ENCODE measurements around the gene CATSPERD. TPM values are rescaled to one million over a fixed set of nuclear protein-coding genes. Genes with fewer than 3 reads are reported as not detected.

CATSPERD gene
- polyA plus RNA-seq, 3 donors, result not detected

- Histone ChIP-seq H3K4me1 (ENCODE audit: control insufficient read depth in 1 of 2, insufficient read depth in 2 of 2, low read length in 2 of 2) (no peaks in the 10 kb centered on the region), H3K27ac (ENCODE audit: low read depth in 1 of 2, low read length in 2 of 2) (no peak overlapping the region), H3K4me3 (replicated peaks in 1 of 3; ENCODE audit: low read depth in 2 of 3, low read length in 3 of 3) (no peak overlapping the region), H2AFZ (ENCODE audit: insufficient read depth, low read depth, low read length, poor library complexity, severe bottlenecking) (no peak overlapping the region), H3K79me2 (ENCODE audit: insufficient read depth, low read length) (no peaks in the 10 kb centered on the region), H3K4me2 (replicated peaks; ENCODE audit: extremely low read depth, low read length, poor library complexity, severe bottlenecking) (no peak overlapping the region), H3K27me3 (ENCODE audit: control insufficient read depth in 2 of 2, insufficient read depth in 2 of 2, low read length in 2 of 2) (no peaks in the 10 kb centered on the region), H3K9ac (ENCODE audit: insufficient read depth, low read length, poor library complexity, severe bottlenecking) (no peak overlapping the region), H4K20me1 (ENCODE audit: insufficient read depth, low read length) (no peaks in the 10 kb centered on the region), H3K36me3 (replicated peaks in 1 of 2; ENCODE audit: control insufficient read depth in 1 of 2, insufficient read depth in 2 of 2, low read length in 2 of 2) (no peaks in the 10 kb centered on the region), H3K9me3 (replicated peaks in 1 of 2; ENCODE audit: control insufficient read depth in 1 of 2, insufficient read depth in 1 of 2, low read length in 2 of 2) (no peaks in the 10 kb centered on the region)
- no peak for DNase-seq
- whole genome bisulfite sequencing (ENCODE audit: insufficient coverage), result no CpG with 5 or more reads among the region's 5 CpGs
- TF ChIP-seq, protein P1, sequence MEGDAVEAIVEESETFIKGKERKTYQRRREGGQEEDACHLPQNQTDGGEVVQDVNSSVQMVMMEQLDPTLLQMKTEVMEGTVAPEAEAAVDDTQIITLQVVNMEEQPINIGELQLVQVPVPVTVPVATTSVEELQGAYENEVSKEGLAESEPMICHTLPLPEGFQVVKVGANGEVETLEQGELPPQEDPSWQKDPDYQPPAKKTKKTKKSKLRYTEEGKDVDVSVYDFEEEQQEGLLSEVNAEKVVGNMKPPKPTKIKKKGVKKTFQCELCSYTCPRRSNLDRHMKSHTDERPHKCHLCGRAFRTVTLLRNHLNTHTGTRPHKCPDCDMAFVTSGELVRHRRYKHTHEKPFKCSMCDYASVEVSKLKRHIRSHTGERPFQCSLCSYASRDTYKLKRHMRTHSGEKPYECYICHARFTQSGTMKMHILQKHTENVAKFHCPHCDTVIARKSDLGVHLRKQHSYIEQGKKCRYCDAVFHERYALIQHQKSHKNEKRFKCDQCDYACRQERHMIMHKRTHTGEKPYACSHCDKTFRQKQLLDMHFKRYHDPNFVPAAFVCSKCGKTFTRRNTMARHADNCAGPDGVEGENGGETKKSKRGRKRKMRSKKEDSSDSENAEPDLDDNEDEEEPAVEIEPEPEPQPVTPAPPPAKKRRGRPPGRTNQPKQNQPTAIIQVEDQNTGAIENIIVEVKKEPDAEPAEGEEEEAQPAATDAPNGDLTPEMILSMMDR (IDR thresholded peaks at IDR 0.05), result no peak
- H3K4me1 Mint-ChIP-seq, result no peaks in the 10 kb centered on the region
- no peak overlapping the region for H3K27ac Mint-ChIP-seq
- peaks cover 3 to 5% (median 3%) of the 10 kb centered on the region in 3 donors for H3K27me3 Mint-ChIP-seq (ENCODE audit: low read depth in 3 of 3)
- intact Hi-C loops (cut with micrococcal nuclease), result no loop called here
- peaks cover 0 to 1% (median 0%) of the 10 kb centered on the region in 7 donors for H3K9me3 Mint-ChIP-seq
- H3K36me3 Mint-ChIP-seq, result no peaks in the 10 kb centered on the region
- no peak overlapping the region for H3K4me3 Mint-ChIP-seq
These were observed 29.1 kb downstream of the CATSPERD start for GRCh38 chr19:5749505-5749904.

GRCh38 chr19:5751709-5752108 lies 31.3 kb downstream of the CATSPERD start:
- 88% methylated on average over 4 of the region's 7 CpGs for WGBS (ENCODE audit: insufficient coverage)
- Histone ChIP-seq H2AFZ (ENCODE audit: insufficient read depth, low read depth, low read length, poor library complexity, severe bottlenecking) (no peak overlapping the region), H3K4me1 (ENCODE audit: control insufficient read depth in 1 of 2, insufficient read depth in 2 of 2, low read length in 2 of 2) (no peaks in the 10 kb centered on the region), H3K4me2 (replicated peaks; ENCODE audit: extremely low read depth, low read length, poor library complexity, severe bottlenecking) (no peak overlapping the region), H3K9me3 (replicated peaks in 1 of 2; ENCODE audit: control insufficient read depth in 1 of 2, insufficient read depth in 1 of 2, low read length in 2 of 2) (no peaks in the 10 kb centered on the region), H4K20me1 (ENCODE audit: insufficient read depth, low read length) (no peaks in the 10 kb centered on the region), H3K27me3 (ENCODE audit: control insufficient read depth in 2 of 2, insufficient read depth in 2 of 2, low read length in 2 of 2) (no peaks in the 10 kb centered on the region), H3K9ac (ENCODE audit: insufficient read depth, low read length, poor library complexity, severe bottlenecking) (no peak overlapping the region), H3K4me3 (replicated peaks in 1 of 3; ENCODE audit: low read depth in 2 of 3, low read length in 3 of 3) (no peak overlapping the region), H3K36me3 (replicated peaks in 1 of 2; ENCODE audit: control insufficient read depth in 1 of 2, insufficient read depth in 2 of 2, low read length in 2 of 2) (no peaks in the 10 kb centered on the region), H3K79me2 (ENCODE audit: insufficient read depth, low read length) (no peaks in the 10 kb centered on the region), H3K27ac (ENCODE audit: low read depth in 1 of 2, low read length in 2 of 2) (no peak overlapping the region)
- TF ChIP-seq, protein P1 (IDR thresholded peaks at IDR 0.05), result no peak
- peaks cover 4 to 8% (median 5%) of the 10 kb centered on the region in 3 donors for H3K27me3 Mint-ChIP-seq (ENCODE audit: low read depth in 3 of 3)
- H3K36me3 Mint-ChIP-seq, result no peaks in the 10 kb centered on the region
- H3K4me1 Mint-ChIP-seq, result no peaks in the 10 kb centered on the region
- no peak overlapping the region for H3K27ac Mint-ChIP-seq
- H3K4me3 Mint-ChIP-seq, result no peak overlapping the region
- DNase-seq, result no peak
- intact Hi-C loops (cut with micrococcal nuclease), result no loop called here
- peaks cover 0 to 1% (median 0%) of the 10 kb centered on the region in 7 donors for H3K9me3 Mint-ChIP-seq
